IPS-18c (cell line): ENCODE results near the gene DLG2.

ENCODE experiments used
- H3K4me3 ChIP-seq: 2 replicates; pipeline ENCODE4 v1.7.0; 2013; ENCODE audit warnings: low read depth, mild to moderate bottlenecking, low read length, moderate library complexity; ENCODE audit not compliant: insufficient read depth
- H3K9me3 ChIP-seq: one replicate; pipeline ENCODE4 v1.6.1; 2013; ENCODE audit warnings: mild to moderate bottlenecking, low read length, moderate library complexity; ENCODE audit not compliant: control insufficient read depth, insufficient read depth

The DLG2 gene

GRCh38 chr11:85596886-85597285, 30.3 kb downstream of the DLG2 start:
- H3K9me3 ChIP-seq, result no peaks in the 10 kb centered on the region
- H3K4me3 ChIP-seq, result no peak overlapping the region

- no peaks in the 10 kb centered on the region for H3K9me3 ChIP-seq
Measured at GRCh38 chr11:85595285-85595884, 31.8 kb downstream of the DLG2 start.

GRCh38 chr11:85590848-85591483, 36.2 kb downstream of the DLG2 start:
- Histone ChIP-seq H3K4me3 (no peak overlapping the region), H3K9me3 (peaks cover 2% of the 10 kb centered on the region)

More at GRCh38 chr11:85595285-85595884, 31.8 kb downstream of the DLG2 start:
- H3K4me3 ChIP-seq, result no peak overlapping the region

GRCh38 chr11:85589373-85589772, 37.8 kb downstream of the DLG2 start:
- no peak overlapping the region for H3K4me3 ChIP-seq
- peaks cover 2% of the 10 kb centered on the region for H3K9me3 ChIP-seq

GRCh38 chr11:85582111-85582510, 45.0 kb downstream of the DLG2 start:
- Histone ChIP-seq H3K9me3 (peaks cover 2% of the 10 kb centered on the region), H3K4me3 (no peak overlapping the region)

GRCh38 chr11:85575388-85575787, 51.8 kb downstream of the DLG2 start:
- no peak overlapping the region for H3K4me3 ChIP-seq
- no peaks in the 10 kb centered on the region for H3K9me3 ChIP-seq

- Histone ChIP-seq H3K4me3 (no peak overlapping the region), H3K9me3 (no peaks in the 10 kb centered on the region)
Measured at GRCh38 chr11:85572056-85572455, 55.1 kb downstream of the DLG2 start.

- no peak overlapping the region for H3K4me3 ChIP-seq
- H3K9me3 ChIP-seq, result no peaks in the 10 kb centered on the region
Measured at GRCh38 chr11:85569525-85569924, 57.6 kb downstream of the DLG2 start.

- Histone ChIP-seq H3K9me3 (no peaks in the 10 kb centered on the region), H3K4me3 (no peak overlapping the region)
Measured at GRCh38 chr11:85558411-85558810, 68.7 kb downstream of the DLG2 start.

GRCh38 chr11:85551881-85552280, 75.3 kb downstream of the DLG2 start:
- H3K9me3 ChIP-seq, result peaks cover 2% of the 10 kb centered on the region
- H3K4me3 ChIP-seq, result no peak overlapping the region

GRCh38 chr11:85541683-85542082, 85.5 kb downstream of the DLG2 start:
- no peak overlapping the region for H3K4me3 ChIP-seq

GRCh38 chr11:85540635-85541205, 86.4 kb downstream of the DLG2 start:
- H3K9me3 ChIP-seq, result peaks cover 2% of the 10 kb centered on the region
- H3K4me3 ChIP-seq, result no peak overlapping the region

More at GRCh38 chr11:85541683-85542082, 85.5 kb downstream of the DLG2 start:
- H3K9me3 ChIP-seq, result no peaks in the 10 kb centered on the region

GRCh38 chr11:85540181-85540580, 87.0 kb downstream of the DLG2 start:
- no peak overlapping the region for H3K4me3 ChIP-seq
- peaks cover 2% of the 10 kb centered on the region for H3K9me3 ChIP-seq

GRCh38 chr11:85539740-85540139, 87.4 kb downstream of the DLG2 start:
- Histone ChIP-seq H3K9me3 (peaks cover 2% of the 10 kb centered on the region), H3K4me3 (no peak overlapping the region)

- no peak overlapping the region for H3K4me3 ChIP-seq
- peaks cover 2% of the 10 kb centered on the region for H3K9me3 ChIP-seq
Measured at GRCh38 chr11:85539029-85539689, 88.0 kb downstream of the DLG2 start.

GRCh38 chr11:85536438-85536837, 90.7 kb downstream of the DLG2 start:
- Histone ChIP-seq H3K9me3 (peaks cover 2% of the 10 kb centered on the region), H3K4me3 (no peak overlapping the region)

GRCh38 chr11:85534806-85535205, 92.3 kb downstream of the DLG2 start:
- H3K9me3 ChIP-seq, result peaks cover 2% of the 10 kb centered on the region
- H3K4me3 ChIP-seq, result no peak overlapping the region
